OCI-LY1 (cell line): Measurements from ENCODE around the gene KLHL26.

Source experiments
- CTCF ChIP-seq: fragments of 200-600 bp; sonication (generic), shearing (Covaris generic); IDR thresholded peaks from 2 replicates; pipeline ENCODE4 v1.5.1; 2017; ENCODE audit warnings: mild to moderate bottlenecking, antibody characterized with exemption, low read length, moderate library complexity, mixed read lengths
- EZH2 ChIP-seq: fragments of 200-600 bp; sonication (generic), shearing (Covaris generic); IDR thresholded peaks from 2 replicates; pipeline ENCODE4 v1.8.0; 2017; ENCODE audit warnings: borderline replicate concordance, mixed run types, mild to moderate bottlenecking, antibody characterized with exemption, low read length, moderate library complexity, mixed read lengths

DNA sequence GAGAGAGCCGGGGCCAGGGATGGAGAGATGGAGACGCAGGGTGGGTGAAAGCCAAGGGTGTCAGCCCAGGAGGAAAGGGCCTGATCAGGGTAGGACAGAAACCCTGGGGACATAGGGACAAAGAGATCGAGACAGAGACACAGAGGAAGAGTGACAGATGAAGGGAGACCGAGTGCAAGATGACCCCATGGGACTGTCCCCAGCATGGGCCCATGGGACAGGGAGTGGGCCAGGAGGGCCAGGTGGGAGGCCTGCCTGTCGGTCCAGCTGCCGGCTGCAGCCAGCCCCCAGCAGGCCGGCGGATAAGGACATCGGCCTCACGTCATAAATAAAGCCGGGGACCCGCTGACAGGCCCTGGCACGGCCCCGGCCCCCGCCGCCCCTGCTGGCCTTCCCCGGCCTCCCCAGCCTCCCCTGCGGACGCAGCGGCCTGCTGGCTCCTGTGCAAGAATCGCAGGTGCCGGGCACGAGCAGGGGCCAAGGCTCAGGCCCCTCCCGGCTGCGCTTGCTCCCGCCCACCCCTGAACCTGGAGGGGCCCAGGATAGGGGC is 41.9 kb upstream of the KLHL26 start:
- TF ChIP-seq CTCF = no peak
- no peak for TF ChIP-seq EZH2
